Smooth muscle cell (in vitro differentiated cells): ENCODE data around the gene SLC8A2. TPM values are rescaled to one million over a fixed set of nuclear protein-coding genes. Genes with fewer than 3 reads are reported as not detected.
A peak's percentile ranks its signal among the peaks of the same experiment; 100 is the strongest.

Experiments
- DNase-seq: peaks from one replicate; lab custom pipeline; 2025; ENCODE audit not compliant: unreplicated experiment; lab: John Stamatoyannopoulos, UW
- H2AFZ ChIP-seq: fragments of 200-600 bp; sonication (generic); 2 replicates; pipeline ENCODE4 v1.6.0; 2016; ENCODE audit warnings: antibody characterized with exemption, low read depth, mild to moderate bottlenecking
- H3F3A ChIP-seq: fragments of 200-600 bp; sonication (generic); 2 replicates; pipeline ENCODE4 v1.6.0; 2017; ENCODE audit warnings: antibody characterized with exemption, low read depth
- H3K27ac ChIP-seq: fragments of 200-600 bp; sonication (generic); 2 replicates; pipeline ENCODE4 v1.5.1; 2016; ENCODE audit warnings: low read depth, mild to moderate bottlenecking
- H3K27me3 ChIP-seq: fragments of 200-600 bp; sonication (generic); 2 replicates; pipeline ENCODE4 v1.6.1; 2016; ENCODE audit warnings: low read depth, mild to moderate bottlenecking
- H3K36me3 ChIP-seq: fragments of 200-600 bp; sonication (generic); 2 replicates; pipeline ENCODE4 v1.5.1; 2016; ENCODE audit warnings: low read depth
- H3K4me1 ChIP-seq: fragments of 200-600 bp; sonication (generic); 2 replicates; pipeline ENCODE4 v1.5.1; 2016; ENCODE audit warnings: low read depth
- H3K4me2 ChIP-seq: fragments of 200-600 bp; sonication (generic); 2 replicates; pipeline ENCODE4 v1.6.0; 2016; ENCODE audit warnings: mild to moderate bottlenecking
- H3K4me3 ChIP-seq: fragments of 200-600 bp; sonication (generic); 2 replicates; pipeline ENCODE4 v1.5.1; 2016; ENCODE audit warnings: mild to moderate bottlenecking
- H3K79me2 ChIP-seq: fragments of 200-600 bp; sonication (generic); 2 replicates; pipeline ENCODE4 v1.6.0; 2016; ENCODE audit warnings: low read depth, mild to moderate bottlenecking
- H3K9ac ChIP-seq: fragments of 200-600 bp; sonication (generic); 2 replicates; pipeline ENCODE4 v1.6.0; 2016; ENCODE audit warnings: low read depth
- H3K9me3 ChIP-seq: fragments of 200-600 bp; sonication (generic); replicated peaks from 2 replicates; pipeline ENCODE4 v1.5.1; 2016; ENCODE audit warnings: low read depth
- H4K20me1 ChIP-seq: fragments of 200-600 bp; sonication (generic); 2 replicates; pipeline ENCODE4 v1.6.0; 2016; ENCODE audit warnings: low read depth
- CTCF ChIP-seq: fragments of 200-600 bp; sonication (generic); IDR thresholded peaks from 2 replicates; pipeline ENCODE4 v1.5.1; 2017; ENCODE audit warnings: borderline replicate concordance, mild to moderate bottlenecking, antibody characterized with exemption; ENCODE audit not compliant: insufficient read depth, poor library complexity, severe bottlenecking
- WGBS: methylation state at CpG from one replicate; pipeline ENCODE4 v1.1.7; 2016; ENCODE audit warnings: low lambda C conversion rate; 5-methylcytosine and 5-hydroxymethylcytosine counted together
- polyA plus RNA-seq: library from polyadenylated mRNA; unstranded; fragments of >200 nt; fragmentation: Nextera tagmentation; extraction: Ambion mirVana; gene quantifications from 2 replicates; pipeline ENCODE4 v1.2.1, GENCODE V29; 2016
- total RNA-seq: library from RNA; depleted of rRNA; stranded (reverse); fragments of >200 nt; gene quantifications from 2 replicates; pipeline ENCODE4 v1.2.3, GENCODE V29; 2014

SLC8A2 gene
- total and polyA plus RNA-seq, 2 experiments from 2014 or later, result 0.22 to 0.62 TPM

- H3K27me3 ChIP-seq, result peaks cover 12% of the 10 kb centered on the region
- no peaks in the 10 kb centered on the region for H3F3A ChIP-seq
- H3K4me3 ChIP-seq, result no peak overlapping the region
- H3K79me2 ChIP-seq, result no peaks in the 10 kb centered on the region
- H3K9me3 ChIP-seq, result no peaks in the 10 kb centered on the region
- no peaks in the 10 kb centered on the region for H3K36me3 ChIP-seq
- H2AFZ ChIP-seq, result no peak overlapping the region
- no peak for TF ChIP-seq CTCF
- no peaks in the 10 kb centered on the region for H4K20me1 ChIP-seq
- H3K4me1 ChIP-seq, result no peaks in the 10 kb centered on the region
- no peak overlapping the region for H3K4me2 ChIP-seq
- 87% methylated on average over 16 of the region's 17 CpGs for WGBS
- no peak overlapping the region for H3K9ac ChIP-seq
- DNase-seq, result no peak
- no peak overlapping the region for H3K27ac ChIP-seq
Measured at GRCh38 chr19:47476438-47476972, 4.8 kb upstream of the SLC8A2 start.

GRCh38 chr19:47475465-47475864 is 3.8 kb upstream of the SLC8A2 start:
- H3K79me2 ChIP-seq, result no peaks in the 10 kb centered on the region
- H3K4me3 ChIP-seq, result no peak overlapping the region
- TF ChIP-seq CTCF, result no peak
- no peaks in the 10 kb centered on the region for H3K4me1 ChIP-seq
- H3K9me3 ChIP-seq, result no peaks in the 10 kb centered on the region
- no peaks in the 10 kb centered on the region for H3K36me3 ChIP-seq
- no peak overlapping the region for H2AFZ ChIP-seq
- no peak for DNase-seq
- no peak overlapping the region for H3K27ac ChIP-seq
- 70% methylated on average over 9 of the region's 9 CpGs for WGBS
- H3K4me2 ChIP-seq, result no peak overlapping the region
- H3F3A ChIP-seq, result no peaks in the 10 kb centered on the region
- H3K9ac ChIP-seq, result no peak overlapping the region
- H4K20me1 ChIP-seq, result no peaks in the 10 kb centered on the region
- H3K27me3 ChIP-seq, result peaks cover 21% of the 10 kb centered on the region

GRCh38 chr19:47473336-47473735 is 1.6 kb upstream of the SLC8A2 start:
- Histone ChIP-seq H3K36me3 (no peaks in the 10 kb centered on the region), H3K79me2 (no peaks in the 10 kb centered on the region), H3K9me3 (no peaks in the 10 kb centered on the region), H3K9ac (no peak overlapping the region), H3K4me2 (no peak overlapping the region), H3K4me3 (no peak overlapping the region), H3K27ac (no peak overlapping the region), H3K4me1 (no peaks in the 10 kb centered on the region), H4K20me1 (no peaks in the 10 kb centered on the region), H2AFZ (no peak overlapping the region), H3K27me3 (peaks cover 22% of the 10 kb centered on the region), H3F3A (no peaks in the 10 kb centered on the region)
- DNase-seq, result no peak
- WGBS, result 91% methylated on average over 10 of the region's 10 CpGs
- TF ChIP-seq CTCF, result no peak

GRCh38 chr19:47471381-47471732 is 336 bp downstream of the SLC8A2 start:
- Histone ChIP-seq H3K27me3 (peaks cover 26% of the 10 kb centered on the region), H4K20me1 (no peaks in the 10 kb centered on the region), H3F3A (no peaks in the 10 kb centered on the region), H3K27ac (no peak overlapping the region), H3K36me3 (no peaks in the 10 kb centered on the region), H3K4me3 (peak overlapping the region; percentile 29), H3K79me2 (no peaks in the 10 kb centered on the region), H3K9ac (no peak overlapping the region), H3K9me3 (no peaks in the 10 kb centered on the region), H2AFZ (no peak overlapping the region), H3K4me2 (peak overlapping the region; percentile 78), H3K4me1 (no peaks in the 10 kb centered on the region)
- 4% methylated on average over 9 of the region's 16 CpGs for WGBS
- no peak for TF ChIP-seq CTCF
- DNase-seq, result no peak
